AG04450 (cell line): ENCODE results near the gene RNF31. TPM values are rescaled to one million over a fixed set of nuclear protein-coding genes. Genes with fewer than 3 reads are reported as not detected.

Source experiments
- CTCF ChIA-PET: fragments of 300-600, 350-600 bp; formaldehyde crosslinking; extraction: SDS; loops from one replicate; lab custom pipeline; 2022; ENCODE audit warnings: antibody characterized with exemption, inconsistent platforms; lab: Charles Lee
- POLR2A ChIA-PET: fragments of 350-600 bp; formaldehyde crosslinking; extraction: SDS; loops from one replicate; lab custom pipeline; 2021; ENCODE audit warnings: antibody characterized with exemption, inconsistent platforms; lab: Yijun Ruan, JAX
- DNase-seq: peaks from one replicate; pipeline ENCODE4 v3.0.0-alpha.2; 2011; ENCODE audit warnings: low read depth, low spot score
- H3K27ac ChIP-seq: one replicate; pipeline ENCODE4 v1.5.1; 2012; ENCODE audit warnings: low read depth, low read length, control low read depth
- H3K27me3 ChIP-seq: one replicate; pipeline ENCODE4 v1.6.0; 2012; ENCODE audit warnings: low read length; ENCODE audit not compliant: control insufficient read depth, insufficient read depth
- H3K4me3 ChIP-seq: 2 replicates; pipeline ENCODE4 v1.5.1; 2011; ENCODE audit warnings: mild to moderate bottlenecking, low read depth, low read length, control low read depth
- H3K9me3 ChIP-seq: 2 replicates; pipeline ENCODE4 v1.5.1; 2012; ENCODE audit warnings: low read length; ENCODE audit not compliant: control insufficient read depth, insufficient read depth
- polyA plus RNA-seq: library from polyadenylated mRNA; depleted of rRNA; stranded (reverse); fragments of >200 nt; gene quantifications from 2 replicates; pipeline ENCODE4 v1.2.3, GENCODE V29; 2011
- TF ChIP-seq, protein P1 (sequence below): IDR thresholded peaks from 2 replicates; pipeline ENCODE4 v1.5.1; 2011; ENCODE audit warnings: low read depth, low read length, control low read depth, inconsistent platforms

Gene RNF31
- polyA plus RNA-seq, 1 experiment = 7.4 TPM

DNA sequence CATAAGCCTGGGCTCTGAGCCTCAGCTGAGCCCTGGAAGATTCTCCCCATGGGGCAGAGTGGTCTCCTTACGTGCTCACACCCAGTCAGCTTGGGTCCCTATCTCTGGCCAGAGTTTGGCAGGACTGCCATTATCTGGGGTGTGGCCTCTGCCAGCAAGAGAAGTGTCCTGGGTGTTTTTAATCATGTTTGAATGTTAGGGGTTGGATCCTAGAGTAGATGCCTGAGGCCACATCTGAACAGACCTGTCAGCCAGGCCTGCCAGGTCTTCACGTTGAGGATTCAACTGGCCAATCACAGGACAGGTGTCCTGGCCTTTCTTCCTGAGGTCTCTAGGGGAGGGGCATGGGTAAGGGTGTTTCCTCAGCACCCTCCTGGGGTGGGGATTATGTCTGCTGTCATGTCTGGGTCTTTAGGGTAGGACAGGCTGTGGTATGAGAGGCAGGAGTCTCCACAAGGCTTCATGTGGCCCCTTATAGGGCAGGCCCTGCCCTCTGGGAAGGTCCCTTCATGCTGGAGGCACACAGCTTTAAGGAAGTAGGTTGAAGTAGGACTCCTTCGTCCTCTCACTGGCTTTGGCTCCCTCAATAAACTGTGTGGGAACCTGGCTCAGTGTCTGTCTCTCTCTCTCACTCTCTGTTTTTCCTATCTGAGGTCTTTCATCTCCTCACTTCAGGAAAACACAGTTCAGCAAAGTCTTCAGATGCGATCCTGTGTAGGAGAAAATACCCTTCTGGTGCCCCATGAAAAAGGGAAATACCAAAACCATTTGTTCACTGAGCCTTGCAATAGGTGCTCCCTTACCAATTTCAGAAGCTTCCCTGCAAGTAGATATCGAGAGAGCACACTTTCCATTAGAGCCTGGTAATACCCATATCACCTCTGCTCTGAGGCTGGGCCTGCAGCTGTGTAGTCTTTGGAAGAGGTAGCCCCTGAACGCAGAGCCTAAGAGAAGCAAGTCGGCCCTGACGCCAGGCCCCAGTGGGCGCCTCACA, 23.6 kb upstream of the RNF31 start:
- no peak for DNase-seq
- TF ChIP-seq, protein P1, sequence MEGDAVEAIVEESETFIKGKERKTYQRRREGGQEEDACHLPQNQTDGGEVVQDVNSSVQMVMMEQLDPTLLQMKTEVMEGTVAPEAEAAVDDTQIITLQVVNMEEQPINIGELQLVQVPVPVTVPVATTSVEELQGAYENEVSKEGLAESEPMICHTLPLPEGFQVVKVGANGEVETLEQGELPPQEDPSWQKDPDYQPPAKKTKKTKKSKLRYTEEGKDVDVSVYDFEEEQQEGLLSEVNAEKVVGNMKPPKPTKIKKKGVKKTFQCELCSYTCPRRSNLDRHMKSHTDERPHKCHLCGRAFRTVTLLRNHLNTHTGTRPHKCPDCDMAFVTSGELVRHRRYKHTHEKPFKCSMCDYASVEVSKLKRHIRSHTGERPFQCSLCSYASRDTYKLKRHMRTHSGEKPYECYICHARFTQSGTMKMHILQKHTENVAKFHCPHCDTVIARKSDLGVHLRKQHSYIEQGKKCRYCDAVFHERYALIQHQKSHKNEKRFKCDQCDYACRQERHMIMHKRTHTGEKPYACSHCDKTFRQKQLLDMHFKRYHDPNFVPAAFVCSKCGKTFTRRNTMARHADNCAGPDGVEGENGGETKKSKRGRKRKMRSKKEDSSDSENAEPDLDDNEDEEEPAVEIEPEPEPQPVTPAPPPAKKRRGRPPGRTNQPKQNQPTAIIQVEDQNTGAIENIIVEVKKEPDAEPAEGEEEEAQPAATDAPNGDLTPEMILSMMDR = no peak
- ChIA-PET POLR2A (no interaction called here), CTCF (no interaction called here)
- Histone ChIP-seq H3K27ac (no peak overlapping the region), H3K27me3 (no peaks in the 10 kb centered on the region), H3K4me3 (no peak overlapping the region), H3K9me3 (no peaks in the 10 kb centered on the region)

DNA sequence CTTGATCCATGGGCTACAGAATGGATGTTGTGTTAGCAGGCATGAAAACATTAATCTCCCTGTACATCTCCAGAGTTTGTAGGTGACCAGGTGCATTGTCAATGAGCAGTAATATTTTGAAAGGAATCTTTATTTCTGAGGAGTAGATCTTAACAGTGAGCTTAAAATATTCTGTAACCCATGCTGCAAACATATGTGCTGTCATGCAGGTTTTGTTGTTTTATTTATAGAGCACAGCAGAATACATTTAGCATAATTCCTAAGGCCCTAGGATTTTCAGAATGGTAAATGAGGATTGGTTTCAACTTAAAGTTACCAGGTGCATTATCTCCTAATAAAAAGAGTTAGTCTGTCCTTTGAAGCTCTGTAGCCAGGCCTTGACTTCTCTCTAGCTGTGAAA, 20.4 kb upstream of the RNF31 start:
- POLR2A ChIA-PET = interaction anchor here (0.9 kb wide), 1 partner anchor 34 kb away, joined by 4 read pairs; the partner anchor contains the start of gene IRF9
- TF ChIP-seq, protein P1 = no peak
- Histone ChIP-seq H3K27ac (no peak overlapping the region), H3K27me3 (no peaks in the 10 kb centered on the region), H3K9me3 (no peaks in the 10 kb centered on the region), H3K4me3 (no peak overlapping the region)
- no peak for DNase-seq
- CTCF ChIA-PET = interaction anchor here (1.2 kb wide), 1 partner anchor 18 kb away, joined by 5 read pairs; no protein-coding TSS in a partner anchor

DNA sequence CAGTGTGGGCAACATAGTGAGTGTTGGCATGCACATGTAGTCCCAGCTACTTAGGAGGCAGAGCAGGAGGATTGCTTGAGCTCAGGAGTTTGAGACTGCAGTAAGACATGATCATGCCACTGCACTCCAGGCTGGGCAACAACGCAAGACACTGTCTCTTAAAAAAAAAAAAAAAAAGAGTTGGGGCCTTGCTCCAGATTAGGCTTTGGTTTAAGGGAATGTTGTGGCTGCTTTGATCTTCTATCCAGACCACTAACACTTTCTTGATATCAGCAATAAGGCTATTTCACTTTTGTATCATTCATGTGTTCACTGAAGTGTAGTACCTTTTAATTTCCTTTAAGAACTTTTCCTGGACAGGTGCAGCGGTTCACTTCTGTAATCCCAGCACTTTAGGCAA, 19.6 kb upstream of the RNF31 start:
- Histone ChIP-seq H3K27ac (no peak overlapping the region), H3K27me3 (no peaks in the 10 kb centered on the region), H3K9me3 (no peaks in the 10 kb centered on the region), H3K4me3 (no peak overlapping the region)
- POLR2A ChIA-PET = no interaction called here
- CTCF ChIA-PET = interaction anchor here (1.2 kb wide), 1 partner anchor 19 kb away, joined by 5 read pairs; no protein-coding TSS in a partner anchor
- DNase-seq = no peak
- TF ChIP-seq, protein P1 = no peak

DNA sequence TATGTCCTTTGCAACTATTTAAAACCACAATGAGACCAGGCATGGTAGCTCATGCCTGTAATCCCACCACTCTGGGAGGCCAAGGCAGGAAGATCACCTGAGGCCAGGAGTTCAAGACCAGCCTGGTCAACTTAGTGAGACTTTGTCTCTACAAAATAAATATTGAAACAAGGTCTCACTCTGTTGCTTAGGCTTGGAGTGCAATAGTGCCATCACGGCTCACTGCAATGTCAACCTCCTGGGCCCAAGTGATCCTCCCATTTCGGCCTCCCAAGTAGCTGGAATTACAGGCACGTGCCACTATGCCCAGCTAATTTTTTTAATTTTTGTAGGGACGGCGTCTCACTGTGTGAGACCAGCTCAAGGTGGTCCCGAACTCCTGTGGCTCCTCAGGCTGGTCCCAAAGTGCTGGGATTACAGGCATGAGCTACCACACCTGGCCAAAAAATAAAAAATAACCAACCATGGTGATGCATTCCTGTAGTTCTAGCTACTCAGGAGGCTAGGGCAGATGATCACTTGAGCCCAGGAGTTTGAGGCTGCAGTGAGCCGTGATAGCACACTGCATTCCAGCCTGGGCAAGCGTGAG, 17.8 kb upstream of the RNF31 start:
- Histone ChIP-seq H3K27me3 (no peaks in the 10 kb centered on the region), H3K4me3 (no peak overlapping the region), H3K9me3 (no peaks in the 10 kb centered on the region), H3K27ac (no peak overlapping the region)
- no peak for DNase-seq
- POLR2A ChIA-PET = no interaction called here
- CTCF ChIA-PET = interaction anchor here (1.7 kb wide), 1 partner anchor 167 kb away, joined by 5 read pairs; no protein-coding TSS in a partner anchor
- TF ChIP-seq, protein P1 = no peak

DNA sequence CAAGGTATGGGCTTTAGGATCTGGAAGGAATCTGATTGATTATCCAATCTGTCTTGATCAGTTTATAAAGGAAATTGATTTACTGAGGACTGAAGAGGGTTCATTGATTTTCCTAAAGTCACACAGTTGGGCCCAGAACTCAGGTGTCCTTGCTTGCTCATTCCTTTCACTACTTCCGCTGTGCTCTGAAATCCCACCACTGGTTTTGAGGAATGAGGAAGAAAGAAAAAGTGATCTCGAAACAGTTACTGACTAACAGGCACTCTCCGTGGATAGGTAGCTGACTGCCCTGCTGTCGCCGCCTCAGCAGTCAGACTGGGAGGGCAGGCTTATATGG, 16.9 kb upstream of the RNF31 start, which contains the start of gene FITM1:
Gene FITM1 (plus strand): TSS at position 280 of the 337 bp plus-strand sequence. CDS start 905 bp downstream, outside the sequence.
- no peak for DNase-seq
- no peak within 1 kb of the TSS for H3K27ac ChIP-seq
- TF ChIP-seq, protein P1 = no peak
- ChIA-PET CTCF (no interaction called here), POLR2A (no interaction called here)
- no peaks in the 10 kb centered on the region for H3K27me3 ChIP-seq
- H3K9me3 ChIP-seq = no peaks in the 10 kb centered on the region
- no peak within 1 kb of the TSS for H3K4me3 ChIP-seq
